ENCODE measurements around the gene STK11. TPM values are rescaled to one million over a fixed set of nuclear protein-coding genes. Genes with fewer than 3 reads are reported as not detected.

STK11 gene, protein sequence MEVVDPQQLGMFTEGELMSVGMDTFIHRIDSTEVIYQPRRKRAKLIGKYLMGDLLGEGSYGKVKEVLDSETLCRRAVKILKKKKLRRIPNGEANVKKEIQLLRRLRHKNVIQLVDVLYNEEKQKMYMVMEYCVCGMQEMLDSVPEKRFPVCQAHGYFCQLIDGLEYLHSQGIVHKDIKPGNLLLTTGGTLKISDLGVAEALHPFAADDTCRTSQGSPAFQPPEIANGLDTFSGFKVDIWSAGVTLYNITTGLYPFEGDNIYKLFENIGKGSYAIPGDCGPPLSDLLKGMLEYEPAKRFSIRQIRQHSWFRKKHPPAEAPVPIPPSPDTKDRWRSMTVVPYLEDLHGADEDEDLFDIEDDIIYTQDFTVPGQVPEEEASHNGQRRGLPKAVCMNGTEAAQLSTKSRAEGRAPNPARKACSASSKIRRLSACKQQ
- total RNA-seq (140 and 180 TPM in 2 replicates), polyA plus RNA-seq (122 and 154 TPM in 2 replicates)

DNA sequence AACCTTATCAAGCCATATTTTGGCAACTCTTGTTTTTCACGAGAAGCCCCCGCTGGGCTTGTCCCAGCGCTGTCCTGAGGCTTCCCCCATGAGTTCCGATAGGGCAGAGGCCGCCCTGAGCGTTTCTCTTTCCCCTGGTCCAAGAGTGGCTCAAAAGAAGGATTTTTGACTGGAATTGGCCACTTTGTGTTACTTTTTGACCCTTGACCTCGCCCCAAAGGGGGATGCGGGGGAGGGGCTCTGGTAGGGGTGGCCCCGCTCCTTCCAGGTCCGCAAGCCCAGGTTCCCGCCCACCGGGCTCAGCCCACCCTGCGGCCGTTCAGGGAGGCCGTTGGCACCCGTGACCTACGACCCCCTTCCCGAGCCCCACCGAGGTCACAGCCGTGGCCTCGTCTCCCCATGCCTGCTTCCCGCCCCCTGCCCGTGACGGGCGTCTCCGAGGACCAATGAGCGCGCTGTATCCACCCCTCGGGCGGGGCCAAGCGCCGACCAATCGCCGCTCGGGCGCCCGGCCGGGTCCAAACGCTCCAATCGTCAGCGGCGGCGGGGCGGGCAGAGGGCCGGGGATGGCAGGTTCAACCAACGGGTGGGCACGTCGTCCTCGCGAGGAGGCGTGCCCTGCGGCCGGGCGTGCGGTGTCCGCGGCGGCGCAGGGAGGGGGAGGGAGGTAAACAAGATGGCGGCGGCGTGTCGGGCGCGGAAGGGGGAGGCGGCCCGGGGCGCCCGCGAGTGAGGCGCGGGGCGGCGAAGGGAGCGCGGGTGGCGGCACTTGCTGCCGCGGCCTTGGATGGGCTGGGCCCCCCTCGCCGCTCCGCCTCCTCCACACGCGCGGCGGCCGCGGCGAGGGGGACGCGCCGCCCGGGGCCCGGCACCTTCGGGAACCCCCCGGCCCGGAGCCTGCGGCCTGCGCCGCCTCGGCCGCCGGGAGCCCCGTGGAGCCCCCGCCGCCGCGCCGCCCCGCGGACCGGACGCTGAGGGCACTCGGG, at the start of gene STK11:
TSS of gene STK11 (plus strand) at position 665 of the 986 bp plus-strand sequence. CDS start 1,136 bp downstream, outside the sequence.
- Histone ChIP-seq H3K9me3 (ENCODE audit: low read depth) (no peaks in the 10 kb centered on the region), H3K4me3 (peak within 1 kb of the TSS; percentile 88), H3K4me1 (ENCODE audit: low read depth) (peaks cover 17% of the 10 kb centered on the region), H3K27ac (peak within 1 kb of the TSS; percentile 87), H3K36me3 (no peaks in the 10 kb centered on the region), H3K27me3 (no peaks in the 10 kb centered on the region)
- DNase-seq (ENCODE audit: low read depth in 1 of 2, low spot score in 1 of 2) = peak; percentile 98 to 99
- no peak for TF ChIP-seq CTCF (IDR thresholded peaks at IDR 0.05; ENCODE audit: low read depth, low read length)

- Histone ChIP-seq H3K27me3 (no peaks in the 10 kb centered on the region), H3K9me3 (ENCODE audit: low read depth) (no peaks in the 10 kb centered on the region), H3K27ac (peak overlapping the region; percentile 78), H3K4me3 (no peak overlapping the region), H3K4me1 (ENCODE audit: low read depth) (peaks cover 8% of the 10 kb centered on the region), H3K36me3 (no peaks in the 10 kb centered on the region)
- TF ChIP-seq CTCF (IDR thresholded peaks at IDR 0.05; ENCODE audit: low read depth, low read length) = no peak
- peak in 1 of 2 donors; percentile 48 for DNase-seq (ENCODE audit: low read depth in 1 of 2, low spot score in 1 of 2)
These were observed 49.2 kb upstream of the STK11 start for GRCh38 chr19:1156305-1156801.

- Histone ChIP-seq H3K36me3 (no peaks in the 10 kb centered on the region), H3K4me1 (ENCODE audit: low read depth) (peaks cover 11% of the 10 kb centered on the region), H3K9me3 (ENCODE audit: low read depth) (no peaks in the 10 kb centered on the region), H3K27ac (no peak overlapping the region), H3K27me3 (no peaks in the 10 kb centered on the region), H3K4me3 (no peak overlapping the region)
- DNase-seq (ENCODE audit: low read depth in 1 of 2, low spot score in 1 of 2) = no peak
- no peak for TF ChIP-seq CTCF (IDR thresholded peaks at IDR 0.05; ENCODE audit: low read depth, low read length)
These were observed 48.6 kb upstream of the STK11 start for GRCh38 chr19:1156830-1157615.

DNA sequence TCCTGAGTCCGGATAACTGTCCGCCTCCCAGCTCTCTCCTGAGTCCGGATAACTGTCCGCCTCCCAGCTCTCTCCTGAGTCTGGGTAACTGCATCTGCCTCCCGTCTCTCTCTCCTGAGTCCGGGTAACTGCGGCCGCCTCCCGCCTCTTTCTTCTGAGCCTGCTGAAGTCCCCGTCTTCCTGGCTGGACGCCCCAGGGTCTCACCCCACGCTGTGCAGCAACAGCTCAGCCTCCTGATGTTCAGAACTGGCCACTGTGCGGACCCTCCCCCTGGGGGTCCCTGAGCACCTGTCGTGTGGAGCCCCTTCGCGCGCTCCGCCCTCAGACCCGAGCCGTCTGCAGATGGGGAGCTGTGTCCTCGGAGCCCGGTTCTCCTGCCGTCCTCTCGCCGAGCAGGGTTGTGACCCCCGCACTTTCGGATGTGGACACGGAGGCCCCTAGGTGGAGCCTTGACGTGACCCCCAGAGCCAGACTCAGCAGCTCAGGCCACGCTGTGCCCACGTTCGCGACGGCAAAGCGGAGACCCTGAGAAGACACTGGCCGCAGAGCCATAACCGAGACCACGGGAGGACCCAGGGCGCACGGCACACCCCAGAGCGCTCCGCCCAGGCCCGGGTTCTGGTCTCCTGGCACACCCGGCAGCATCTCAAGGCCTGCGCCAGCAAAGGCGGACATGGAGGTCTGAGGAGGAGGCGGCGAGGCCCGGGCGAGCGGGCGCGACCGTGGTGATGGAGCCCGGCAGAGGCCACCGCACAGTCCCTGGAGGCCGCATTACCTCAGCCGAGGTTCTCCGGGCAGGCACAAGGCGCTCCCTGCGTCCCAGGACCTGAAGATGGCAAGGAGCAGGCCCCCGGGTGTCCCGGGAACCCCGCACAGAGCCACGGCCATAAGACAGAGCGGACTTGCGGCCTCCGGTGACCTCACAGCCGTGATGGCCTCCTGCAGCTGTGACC, 47.4 kb upstream of the STK11 start:
- no peaks in the 10 kb centered on the region for H3K9me3 ChIP-seq (ENCODE audit: low read depth)
- no peaks in the 10 kb centered on the region for H3K27me3 ChIP-seq
- no peak for DNase-seq (ENCODE audit: low read depth in 1 of 2, low spot score in 1 of 2)
- peaks cover 11% of the 10 kb centered on the region for H3K4me1 ChIP-seq (ENCODE audit: low read depth)
- no peak overlapping the region for H3K27ac ChIP-seq
- no peak for TF ChIP-seq CTCF (IDR thresholded peaks at IDR 0.05; ENCODE audit: low read depth, low read length)
- H3K36me3 ChIP-seq = no peaks in the 10 kb centered on the region
- no peak overlapping the region for H3K4me3 ChIP-seq
